ENCODE measurements around the gene TRNAU1AP. TPM values are rescaled to one million over a fixed set of nuclear protein-coding genes. Genes with fewer than 3 reads are reported as not detected.
"Not testable (repeated sequence)": the region's sequence is repeated elsewhere in the genome, so short reads cannot be mapped to it uniquely, and the experiment has no call there.

The TRNAU1AP gene
- polyA plus RNA-seq (ENCODE audit: insufficient read length in 12 of 12), result 10 to 100 TPM in 10 of 12 donors, not detected in 2; 17.0 to 24.4 (median 20.4) TPM
- long read RNA-seq, donor 1, transcript TRNAU1AP-201 (9 exons, 1,799 nt), result major isoform, 5 of 6 reads
- long read RNA-seq, donor 1, partial matches to known transcripts, result 0 of 6 reads
- long read RNA-seq, donor 1, other reads (novel, unspliced or antisense), result 0 of 6 reads
- long read RNA-seq, donor 2, transcript TRNAU1AP-201 (9 exons, 1,799 nt), result major isoform, 5 of 5 reads
- long read RNA-seq, donor 2, partial matches to known transcripts, result 0 of 5 reads
- long read RNA-seq, donor 2, other reads (novel, unspliced or antisense), result 0 of 5 reads
- long read RNA-seq, donor 3, partial matches to known transcripts, result 0 of 9 reads
- long read RNA-seq, donor 3, other reads (novel, unspliced or antisense), result 6 of 9 reads
- long read RNA-seq, donor 4, partial matches to known transcripts, result 0 of 3 reads
- long read RNA-seq, donor 4, other reads (novel, unspliced or antisense), result 0 of 3 reads
- long read RNA-seq, donor 5, partial matches to known transcripts, result 0 of 5 reads
- long read RNA-seq, donor 5, other reads (novel, unspliced or antisense), result 0 of 5 reads
- long read RNA-seq, donor 6, partial matches to known transcripts, result 6 of 21 reads
- long read RNA-seq, donor 6, other reads (novel, unspliced or antisense), result 11 of 21 reads
- long read RNA-seq, donor 7, partial matches to known transcripts, result 0 of 1 reads
- long read RNA-seq, donor 7, other reads (novel, unspliced or antisense), result 0 of 1 reads
- long read RNA-seq, donor 8, transcript TRNAU1AP-201 (9 exons, 1,799 nt), result major isoform, 9 of 9 reads
- long read RNA-seq, donor 8, partial matches to known transcripts, result 0 of 9 reads
- long read RNA-seq, donor 8, other reads (novel, unspliced or antisense), result 0 of 9 reads
- long read RNA-seq, donor 9, partial matches to known transcripts, result 0 of 3 reads
- long read RNA-seq, donor 9, other reads (novel, unspliced or antisense), result 0 of 3 reads
- long read RNA-seq, donor 10, partial matches to known transcripts, result 0 of 3 reads
- long read RNA-seq, donor 10, other reads (novel, unspliced or antisense), result 0 of 3 reads
- long read RNA-seq, donor 11, transcript TRNAU1AP-201 (9 exons, 1,799 nt), result major isoform, 6 of 7 reads
- long read RNA-seq, donor 11, partial matches to known transcripts, result 0 of 7 reads
- long read RNA-seq, donor 11, other reads (novel, unspliced or antisense), result 0 of 7 reads

DNA sequence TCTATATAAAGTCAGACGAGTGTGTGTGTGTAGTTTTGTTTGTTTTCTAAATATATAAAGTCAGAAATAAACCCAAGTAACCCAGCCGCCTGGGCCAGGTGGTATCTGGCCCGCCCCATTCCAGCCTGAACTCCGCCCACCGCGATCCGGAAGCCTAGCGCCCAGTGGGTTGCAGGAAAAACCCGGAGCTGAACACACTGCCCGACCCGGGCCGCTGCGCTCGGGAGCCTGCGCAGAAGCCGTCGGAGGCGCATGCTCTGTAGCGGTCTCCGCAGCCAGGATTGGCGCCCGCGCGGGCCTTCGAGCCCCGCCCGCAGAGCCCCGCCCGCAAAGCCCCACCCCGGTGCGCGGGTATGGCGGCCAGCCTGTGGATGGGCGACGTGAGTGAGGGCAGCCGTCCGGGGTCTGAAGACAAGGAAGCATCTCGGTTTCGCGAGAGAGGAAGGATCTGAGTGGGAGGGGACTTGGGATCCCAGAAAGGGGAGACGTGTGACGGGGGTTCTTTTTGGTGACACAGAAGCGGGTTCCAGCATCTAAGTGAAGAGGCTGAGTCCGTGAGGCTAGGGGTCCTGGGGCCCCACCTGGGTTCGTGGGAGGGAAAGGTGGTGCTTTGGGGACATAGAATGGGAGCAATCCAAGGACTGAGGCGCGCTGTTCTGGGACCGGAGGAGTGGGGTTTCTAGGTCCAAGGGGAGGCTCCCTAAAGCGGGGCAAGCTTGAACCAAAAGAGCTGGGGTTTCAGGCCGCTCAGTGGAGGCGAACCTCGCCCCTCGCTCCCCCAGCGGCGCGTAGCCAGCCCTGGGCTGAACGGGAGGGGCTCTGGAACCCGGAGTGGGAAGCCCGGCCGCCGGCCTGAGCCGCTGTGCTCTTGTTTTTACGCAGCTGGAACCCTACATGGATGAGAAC, at the start of gene TRNAU1AP:
Gene TRNAU1AP, plus strand, starts transcription at position 328 of the 906 bp plus-strand sequence. Its CDS starts 26 bp downstream, at position 354.
- DNase-seq, result peak; percentile 97

DNA sequence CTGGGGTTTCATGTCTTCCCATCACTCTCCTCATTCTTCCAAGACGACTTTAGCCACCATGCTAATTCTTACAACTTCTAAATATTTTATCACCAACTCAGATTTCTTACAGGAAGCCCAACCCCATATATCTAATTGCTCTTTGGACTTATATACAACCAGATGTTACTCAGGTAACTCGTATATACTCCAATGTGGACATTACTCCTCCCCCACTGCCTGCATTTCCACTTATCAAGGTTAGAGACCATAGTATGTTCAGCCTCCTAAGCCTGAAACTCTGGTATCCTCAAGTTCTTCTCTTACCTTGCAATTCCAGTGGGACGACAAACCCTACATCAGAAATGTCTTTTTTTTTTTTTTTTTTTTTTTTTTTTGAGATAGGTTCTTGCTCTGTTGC, 49.8 kb upstream of the TRNAU1AP start:
- no peak for DNase-seq

DNA sequence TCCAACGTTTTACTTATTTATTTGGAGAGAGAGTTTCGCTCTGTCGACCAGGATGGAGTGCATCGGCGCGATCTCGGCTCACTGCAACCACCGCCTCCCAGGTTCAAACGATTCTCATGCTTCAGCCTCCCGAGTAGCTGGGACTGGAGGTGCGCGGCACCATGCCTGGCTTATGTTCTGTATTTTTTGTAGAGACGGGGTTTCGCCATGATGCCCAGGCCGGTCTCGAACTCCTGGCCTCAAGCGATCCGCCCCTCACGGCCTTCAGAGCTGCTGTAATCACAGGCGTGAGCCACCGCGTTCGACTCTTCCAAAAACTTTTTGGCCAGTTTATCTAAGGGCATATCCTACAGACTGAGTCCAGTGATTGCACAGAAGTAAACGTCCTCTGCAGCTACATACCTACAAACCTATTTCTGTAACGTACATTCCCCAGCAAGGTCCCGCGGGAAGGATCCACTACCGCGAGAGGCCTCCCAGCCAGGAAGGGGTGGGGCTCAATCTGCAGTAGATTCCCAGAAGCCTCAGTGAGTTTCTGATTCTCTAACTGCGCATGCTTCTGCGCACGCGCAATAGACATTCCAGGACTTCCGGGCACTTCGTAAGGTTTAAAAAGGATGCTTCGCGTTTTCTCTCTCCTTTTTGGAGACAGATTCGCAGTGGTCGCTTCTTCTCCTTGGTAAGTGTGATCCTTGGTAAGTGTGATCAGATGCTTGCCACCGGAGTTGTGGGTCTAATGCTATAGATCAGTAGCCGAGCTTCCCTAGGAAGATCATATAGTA, 47.3 kb upstream of the TRNAU1AP start, which contains the start of gene RCC1:
Gene RCC1, plus strand, starts transcription at position 638 of the 782 bp plus-strand sequence. CDS start 23,824 bp downstream, outside the sequence.
- peak; percentile 98 for DNase-seq

DNA sequence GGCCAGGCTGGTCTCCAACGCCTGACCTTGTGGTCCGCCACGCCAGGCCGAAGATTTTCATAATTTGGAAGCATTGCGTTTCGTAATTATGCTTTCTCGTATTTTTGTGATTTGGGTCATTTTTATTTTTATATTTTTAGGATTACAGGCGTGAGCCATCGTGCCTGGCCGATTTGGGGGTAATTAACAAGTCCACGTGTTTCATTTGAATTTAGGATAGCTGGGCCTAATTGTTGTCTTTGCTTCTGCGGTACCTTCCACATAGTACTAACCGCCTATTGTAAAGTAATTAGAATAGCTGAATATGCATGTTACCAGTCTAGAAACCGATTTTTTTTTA, 46.0 kb upstream of the TRNAU1AP start:
- no peak for DNase-seq

DNA sequence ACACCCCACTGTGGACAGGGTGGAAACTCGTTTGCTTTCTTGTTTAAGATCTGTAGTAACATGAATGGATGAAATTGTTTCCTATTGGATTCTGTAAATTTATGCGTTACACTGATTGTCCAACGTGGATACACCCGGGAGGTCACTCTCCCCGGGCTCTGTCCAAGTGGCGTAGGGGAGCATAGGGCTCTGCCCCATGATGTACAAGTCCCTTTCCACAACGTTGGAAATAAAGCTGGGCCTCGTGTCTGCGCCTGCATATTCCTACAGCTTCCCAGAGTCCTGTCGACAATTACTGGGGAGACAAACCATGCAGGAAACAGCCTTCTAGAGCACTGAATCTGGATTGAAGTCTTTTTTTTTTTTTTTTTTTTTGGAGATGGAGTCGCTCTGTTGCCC, 45.6 kb upstream of the TRNAU1AP start:
- no peak for DNase-seq

DNA sequence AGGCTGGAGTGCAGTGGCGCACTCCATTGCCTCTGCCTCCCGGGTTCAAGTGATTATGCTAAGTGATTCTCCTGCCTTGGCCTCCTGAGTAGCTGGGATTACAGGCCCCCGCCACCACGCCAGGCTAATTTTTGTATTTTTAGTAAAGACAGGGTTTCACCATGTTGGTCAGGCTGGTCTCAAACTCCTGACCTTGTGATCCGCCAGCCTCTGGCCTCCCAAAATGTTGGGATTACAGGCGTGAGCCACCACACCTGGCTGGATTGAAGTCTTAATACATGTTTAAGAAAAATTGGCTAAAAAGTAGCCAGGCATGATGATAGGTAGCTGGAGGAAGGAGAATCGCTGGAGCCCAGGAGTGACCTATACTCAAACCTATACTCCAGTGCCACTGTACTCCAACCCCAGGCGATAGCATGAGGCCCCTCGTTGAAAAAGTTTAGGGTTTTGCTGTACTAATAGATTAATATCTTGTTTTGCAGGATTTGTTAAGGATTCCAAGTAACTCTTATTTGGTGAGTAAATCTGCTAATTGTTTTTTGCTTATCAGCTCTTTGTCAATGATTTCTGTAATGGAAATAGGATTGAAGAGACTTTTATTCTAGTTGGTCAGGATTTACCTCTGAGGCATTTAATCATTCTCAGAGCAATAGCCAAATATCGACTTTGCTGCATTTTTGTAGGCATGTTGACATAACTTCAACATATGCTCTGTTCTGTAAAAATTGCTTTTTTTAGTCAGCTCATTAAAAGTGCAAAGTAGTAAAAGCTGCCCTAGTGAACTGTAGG, 45.0 kb upstream of the TRNAU1AP start:
- no peak for DNase-seq

DNA sequence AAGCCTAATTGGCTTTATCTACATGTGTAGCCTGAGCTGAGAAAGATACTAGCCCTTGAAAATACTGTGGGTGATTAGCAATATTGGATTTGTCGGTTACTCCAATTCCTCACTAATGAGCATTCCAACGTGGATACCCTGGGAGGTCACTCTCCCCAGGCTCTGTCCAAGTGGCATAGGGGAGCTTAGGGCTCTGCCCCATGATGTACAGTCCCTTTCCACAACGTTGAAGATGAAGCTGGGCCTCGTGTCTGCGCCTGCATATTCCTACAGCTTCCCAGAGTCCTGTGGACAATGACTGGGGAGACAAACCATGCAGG, 44.5 kb upstream of the TRNAU1AP start:
- no peak for DNase-seq

DNA sequence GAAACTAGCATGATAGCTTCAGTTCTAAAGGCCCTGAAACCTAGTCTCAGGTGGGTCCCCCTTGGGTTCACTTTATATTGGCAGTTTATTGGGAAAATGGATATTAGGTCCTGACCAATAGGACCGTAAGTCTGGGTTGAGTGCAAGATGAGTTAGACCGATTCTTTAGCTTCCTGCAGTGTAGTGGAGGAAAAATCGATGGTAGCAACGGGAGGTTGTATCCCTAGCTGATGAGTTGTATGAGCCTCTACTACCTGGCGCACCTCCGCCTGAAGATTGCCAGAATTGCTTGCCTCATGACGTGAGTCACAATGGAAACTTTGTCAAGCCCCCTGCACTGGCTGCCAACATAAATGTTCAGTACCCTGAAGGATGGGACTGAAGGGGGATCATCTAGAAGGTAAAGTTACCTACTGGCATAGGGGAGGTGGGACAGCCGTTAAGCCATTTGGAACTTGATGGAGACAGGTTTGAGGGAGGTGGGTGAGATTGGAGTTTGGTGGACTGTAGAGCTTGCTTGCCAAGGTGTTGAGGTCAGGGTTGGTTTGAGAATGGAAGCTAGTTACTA, 43.1 kb upstream of the TRNAU1AP start:
- no peak for DNase-seq

DNA sequence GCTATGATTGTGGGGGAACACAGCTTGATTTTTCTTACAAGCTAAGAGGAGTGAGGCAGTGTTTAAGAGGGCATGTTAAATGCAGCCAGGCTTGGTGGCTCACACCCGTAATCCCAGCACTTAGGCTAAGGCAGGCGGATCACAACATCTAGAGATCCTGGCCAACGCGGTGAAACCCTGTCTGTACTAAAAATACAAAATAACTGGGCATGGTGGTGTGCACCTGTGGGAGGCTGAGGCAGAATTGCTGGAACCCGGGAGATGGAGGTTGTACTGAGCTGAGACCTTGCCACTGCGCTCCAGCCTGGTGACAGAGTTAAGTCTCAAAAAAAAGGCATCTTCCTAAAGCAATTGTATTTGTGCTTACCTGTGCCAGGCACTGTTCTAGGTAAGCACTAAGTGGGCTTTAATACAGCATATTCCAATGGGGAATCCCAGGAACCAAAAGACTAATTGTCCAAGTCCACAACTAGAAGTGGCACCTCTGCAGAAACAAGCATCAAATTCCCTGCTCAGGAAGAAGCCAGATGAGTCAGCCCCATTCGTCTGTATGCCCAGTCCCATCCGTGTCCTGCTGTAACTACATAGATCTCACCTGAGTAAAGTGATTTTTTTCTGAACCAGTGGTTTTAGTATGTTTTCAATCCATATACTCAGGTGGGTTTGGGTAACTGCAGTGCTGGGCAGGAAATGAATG, 42.5 kb upstream of the TRNAU1AP start:
- no peak for DNase-seq

DNA sequence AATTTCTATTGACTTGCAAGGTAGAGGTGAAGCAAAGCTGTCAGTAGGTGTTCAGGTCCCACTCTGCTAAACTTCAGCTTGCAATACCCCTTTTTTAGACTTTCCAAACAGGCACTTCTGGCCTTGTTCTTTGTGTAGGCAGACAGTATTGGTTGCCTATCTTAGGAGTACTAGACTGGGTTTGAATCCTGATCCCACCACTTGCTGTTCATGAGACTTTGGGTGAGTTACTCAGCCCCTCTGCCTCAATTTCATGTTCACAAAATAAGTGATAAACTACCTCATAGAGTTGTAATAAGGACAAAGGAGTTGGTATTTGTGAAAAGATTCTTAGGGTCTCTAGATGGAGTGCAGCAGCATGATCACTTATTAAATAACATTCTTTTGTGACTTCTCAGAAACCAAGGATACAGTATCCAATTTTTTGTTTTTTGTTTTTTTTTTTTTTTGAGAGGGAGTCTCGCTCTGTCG, 41.9 kb upstream of the TRNAU1AP start:
- no peak for DNase-seq

DNA sequence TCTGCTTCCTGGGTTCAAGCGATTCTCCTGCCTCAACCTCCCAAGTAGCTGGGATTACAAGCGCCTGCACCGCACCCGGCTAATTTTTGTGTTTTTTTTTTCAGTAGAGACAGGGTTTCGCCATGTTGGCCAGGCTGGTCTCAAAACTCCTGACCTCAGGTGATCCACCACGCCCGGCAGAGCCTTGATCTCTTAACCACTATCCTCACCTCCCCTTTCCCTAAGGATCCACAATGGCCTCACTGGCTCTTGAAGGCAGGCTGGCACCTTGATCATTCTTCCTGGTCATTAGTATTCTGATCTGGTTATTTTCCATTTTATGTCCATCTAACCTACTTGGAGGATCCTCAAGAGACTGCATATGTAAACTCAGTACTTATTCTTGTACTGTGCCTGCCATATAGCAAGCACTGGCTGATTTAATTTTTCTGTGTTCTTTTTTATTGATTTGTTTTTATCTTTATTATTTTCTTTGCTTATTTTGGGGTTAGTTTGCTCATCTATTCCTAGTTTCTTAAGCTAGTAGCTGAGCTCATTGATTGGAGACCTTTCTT, 40.8 kb upstream of the TRNAU1AP start:
- DNase-seq, result no peak

DNA sequence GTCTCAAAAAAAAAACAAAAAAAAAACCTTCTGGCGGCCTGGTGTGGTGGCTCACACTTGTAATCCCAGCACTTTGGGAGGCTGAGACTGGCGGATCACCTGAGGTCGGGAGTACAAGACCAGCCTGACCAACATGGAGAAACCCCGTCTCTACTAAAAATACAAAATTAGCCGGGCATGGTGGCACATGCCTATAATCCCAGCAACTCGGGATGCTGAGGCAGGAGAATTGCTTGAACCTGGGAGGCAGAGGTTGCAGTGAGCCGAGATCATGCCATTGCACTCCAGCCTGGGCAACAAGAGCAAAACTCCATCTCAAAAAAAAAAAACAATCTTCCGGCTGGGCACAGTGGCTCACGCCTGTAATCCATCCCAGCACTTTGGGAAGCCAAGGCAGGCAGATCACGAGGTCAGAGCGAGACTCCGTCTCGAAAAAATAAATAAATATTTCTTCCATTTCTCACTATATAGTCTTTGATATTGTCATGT, 38.4 kb upstream of the TRNAU1AP start:
- DNase-seq, result not testable (repeated sequence)

DNA sequence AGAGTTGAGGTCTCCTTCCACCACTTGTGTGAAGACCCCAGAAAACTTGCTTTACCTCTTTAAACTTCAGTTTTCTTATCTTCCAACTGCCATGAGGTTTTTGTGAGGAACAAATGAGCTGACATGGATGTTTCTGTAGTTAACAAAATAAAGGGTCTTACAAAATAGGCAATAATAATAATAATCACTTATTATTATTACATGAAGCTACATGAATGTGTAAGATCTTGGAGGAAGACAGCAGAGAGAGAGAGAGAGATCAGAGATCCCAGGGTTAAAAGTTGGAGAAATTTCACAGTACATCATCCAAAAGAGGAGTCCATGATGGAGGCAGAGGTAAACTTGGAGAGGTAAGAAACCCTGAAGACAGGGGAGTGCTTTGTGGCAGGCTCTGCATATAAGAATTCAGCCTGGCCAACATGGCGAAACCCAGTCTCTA, 36.3 kb upstream of the TRNAU1AP start:
- no peak for DNase-seq

DNA sequence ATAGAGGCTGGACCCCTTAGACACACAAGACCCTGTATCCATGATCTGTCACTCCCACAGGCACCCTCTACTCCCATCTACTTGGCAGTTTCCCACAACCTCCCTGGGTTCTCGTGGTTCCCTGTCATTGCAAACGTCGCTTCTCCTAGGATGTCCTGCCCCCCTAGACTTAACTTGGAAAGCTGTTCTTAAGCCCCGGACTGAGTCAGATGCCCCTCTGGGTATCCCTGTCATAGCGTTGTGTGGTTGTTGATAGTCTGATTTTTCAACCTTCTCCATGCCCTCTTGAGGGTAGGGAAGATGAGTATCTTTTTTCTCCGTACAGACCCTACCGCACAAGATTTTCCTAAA, 35.3 kb upstream of the TRNAU1AP start:
- DNase-seq, result no peak

DNA sequence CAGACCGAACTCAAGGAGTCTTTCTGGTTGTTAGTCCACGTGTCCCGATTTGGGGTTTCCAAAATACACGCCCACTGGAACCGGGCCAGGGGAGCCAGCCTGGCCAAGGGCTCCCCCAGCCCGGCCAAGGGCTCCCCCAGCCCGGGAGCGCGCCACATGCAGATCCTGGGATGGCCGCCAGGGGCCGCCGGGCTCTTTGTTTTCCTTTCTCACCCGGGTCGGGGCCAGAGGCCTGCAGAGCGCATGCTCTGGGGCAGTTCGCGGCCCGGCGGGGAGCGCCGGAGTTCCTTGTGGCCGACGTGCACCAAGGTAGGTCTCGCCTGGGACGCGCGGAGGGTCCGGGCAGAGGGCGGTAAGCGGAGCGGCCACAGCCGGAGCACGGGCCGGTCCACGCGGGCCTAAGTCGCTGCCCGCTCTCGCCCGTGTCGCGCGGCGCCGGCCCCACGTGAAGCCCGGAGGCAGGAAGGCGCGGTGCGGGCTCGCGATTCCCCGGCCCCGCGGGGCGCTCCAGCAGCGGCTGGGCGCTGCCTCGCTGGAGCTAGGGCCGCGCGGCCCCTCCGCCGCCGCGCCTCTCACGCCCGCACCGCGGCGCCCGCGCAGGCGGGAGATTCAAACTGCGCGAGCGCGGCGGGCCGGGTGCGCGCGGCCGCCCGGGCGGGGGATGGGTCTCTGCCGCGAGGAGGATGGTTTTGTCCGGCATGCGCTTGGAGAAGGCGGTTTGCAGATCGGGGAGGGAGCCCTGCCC, 34.7 kb upstream of the TRNAU1AP start:
- peak; percentile 91 for DNase-seq

DNA sequence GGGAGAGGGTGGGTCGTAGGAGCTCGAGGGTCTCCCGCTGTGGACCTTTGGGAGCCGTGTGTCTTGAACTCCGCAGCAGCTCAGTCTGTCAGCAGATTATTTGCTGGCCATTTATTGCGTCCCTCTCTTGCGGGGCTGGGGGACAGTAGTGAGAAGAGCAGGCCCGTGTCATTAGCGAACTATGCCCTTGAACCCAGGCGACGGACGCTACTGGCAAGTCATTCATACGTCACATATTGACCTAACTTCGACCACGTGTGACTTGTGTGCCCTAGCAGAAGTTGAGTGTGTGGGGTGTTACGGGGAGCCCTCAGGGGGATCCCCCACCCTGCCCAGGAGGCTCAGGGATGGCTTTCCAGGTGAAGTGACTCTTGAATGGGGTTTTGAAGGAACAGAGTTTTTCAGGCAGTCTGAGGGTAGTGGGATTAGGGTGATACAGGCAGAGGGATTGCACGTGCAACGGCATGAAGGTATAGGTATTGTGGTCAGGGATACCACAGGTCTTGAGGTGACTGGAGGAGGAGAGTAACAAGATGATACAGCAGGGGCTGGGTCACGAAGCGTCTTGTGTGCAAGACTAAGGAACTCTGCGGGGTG, 34.0 kb upstream of the TRNAU1AP start:
- DNase-seq, result no peak
